Endodermal cell (in vitro differentiated cells): Measurements from ENCODE around the gene PHF24. TPM values are rescaled to one million over a fixed set of nuclear protein-coding genes. Genes with fewer than 3 reads are reported as not detected.

Experiments used
- DNase-seq: peaks from one replicate; pipeline ENCODE4 v3.0.0-alpha.2; 2017
- H3K27ac ChIP-seq: 2 replicates; pipeline ENCODE4 v1.5.1; 2013; ENCODE audit warnings: mild to moderate bottlenecking, low read depth, low read length, moderate library complexity
- H3K27me3 ChIP-seq: 2 replicates; pipeline ENCODE4 v1.6.1; 2013; ENCODE audit warnings: mild to moderate bottlenecking, low read length, moderate library complexity; ENCODE audit not compliant: insufficient read depth, control insufficient read depth, poor library complexity, severe bottlenecking
- H3K36me3 ChIP-seq: 2 replicates; pipeline ENCODE4 v1.7.0; 2013; ENCODE audit warnings: mild to moderate bottlenecking, low read length, moderate library complexity; ENCODE audit not compliant: control insufficient read depth, insufficient read depth
- H3K4me1 ChIP-seq: one replicate; pipeline ENCODE4 v1.7.0; 2013; ENCODE audit warnings: low read length; ENCODE audit not compliant: control insufficient read depth, insufficient read depth
- H3K4me3 ChIP-seq: 2 replicates; pipeline ENCODE4 v1.5.1; 2013; ENCODE audit warnings: mild to moderate bottlenecking, low read length, moderate library complexity
- H3K9ac ChIP-seq: 2 replicates; pipeline ENCODE4 v1.6.1; 2013; ENCODE audit warnings: mild to moderate bottlenecking, low read length, moderate library complexity; ENCODE audit not compliant: poor library complexity, severe bottlenecking; ENCODE audit errors: extremely low read depth
- H3K9me3 ChIP-seq: 2 replicates; pipeline ENCODE4 v1.6.1; 2013; ENCODE audit warnings: mild to moderate bottlenecking, low read length, moderate library complexity; ENCODE audit not compliant: control insufficient read depth
- H3K27ac Mint-ChIP-seq: 2 replicates; pipeline ENCODE4 v1.8.0; 2020; ENCODE audit warnings: mixed read lengths
- H3K27me3 Mint-ChIP-seq: 2 replicates; pipeline ENCODE4 v1.8.0; 2021; ENCODE audit warnings: mild to moderate bottlenecking, mixed read lengths; ENCODE audit not compliant: insufficient read depth
- H3K36me3 Mint-ChIP-seq: 2 replicates; pipeline ENCODE4 v1.8.0; 2020; ENCODE audit warnings: low read depth, mixed read lengths
- H3K4me1 Mint-ChIP-seq: 2 replicates; pipeline ENCODE4 v1.8.0; 2020; ENCODE audit warnings: mixed read lengths
- H3K4me3 Mint-ChIP-seq: 2 replicates; pipeline ENCODE4 v1.8.0; 2020; ENCODE audit warnings: mild to moderate bottlenecking, moderate library complexity, mixed read lengths
- H3K9me3 Mint-ChIP-seq: 2 replicates; pipeline ENCODE4 v1.8.0; 2020; ENCODE audit warnings: mild to moderate bottlenecking, mixed read lengths
- CTCF ChIP-seq: fragments of 200-600 bp; sonication (generic); conservative IDR thresholded peaks from 2 replicates; pipeline ENCODE4 v1.5.0; 2021; ENCODE audit warnings: antibody characterized with exemption, mild to moderate bottlenecking
- WGBS, 2 experiments: methylation state at CpG; one replicate each; pipeline versions ENCODE4 v1.1.5 to v1.1.7; 2013; ENCODE audit warnings: missing lambda C conversion rate in 2 of 2, mixed read lengths in 1 of 2; ENCODE audit not compliant: insufficient coverage in 1 of 2, insufficient read length in 1 of 2; 5-methylcytosine and 5-hydroxymethylcytosine counted together
- total RNA-seq, 2 donors: library from RNA; stranded (reverse); fragmentation: NEBNext Ultra II Directional in 1 of 2; extraction: Animal tissue kit (Norgen Biotek cat#: 25700) in 1 of 2; gene quantifications; 2 replicates in 1 of 2; 3 replicates in 1 of 2; pipeline ENCODE4 v1.2.1, GENCODE V29; 2021

The PHF24 gene
- total RNA-seq, 2 donors from 2014 or later: 1.9 to 2.7 TPM

- no peak for TF ChIP-seq CTCF
- Histone ChIP-seq H3K36me3 (no peaks in the 10 kb centered on the region), H3K9ac (no peak overlapping the region), H3K4me1 (peaks cover 11% of the 10 kb centered on the region), H3K27ac (no peak overlapping the region), H3K27me3 (peaks cover 26% of the 10 kb centered on the region), H3K9me3 (no peaks in the 10 kb centered on the region), H3K4me3 (no peak overlapping the region)
- no peak for DNase-seq
- Mint-ChIP-seq H3K27ac (no peak overlapping the region), H3K4me1 (peaks cover 26% of the 10 kb centered on the region), H3K36me3 (no peaks in the 10 kb centered on the region), H3K27me3 (peaks cover 36% of the 10 kb centered on the region), H3K9me3 (no peaks in the 10 kb centered on the region), H3K4me3 (no peak overlapping the region)
- 54 to 68% methylated on average over 5 of the region's 5 CpGs for WGBS, 2 experiments
These were observed 3.7 kb downstream of the PHF24 start for GRCh38 chr9:34961574-34962490.

GRCh38 chr9:34962546-34962945, 4.5 kb downstream of the PHF24 start:
- Mint-ChIP-seq H3K27ac (no peak overlapping the region), H3K9me3 (no peaks in the 10 kb centered on the region), H3K4me3 (no peak overlapping the region), H3K27me3 (peaks cover 35% of the 10 kb centered on the region), H3K4me1 (peaks cover 23% of the 10 kb centered on the region), H3K36me3 (no peaks in the 10 kb centered on the region)
- Histone ChIP-seq H3K4me3 (no peak overlapping the region), H3K9me3 (no peaks in the 10 kb centered on the region), H3K9ac (no peak overlapping the region), H3K4me1 (peaks cover 11% of the 10 kb centered on the region), H3K36me3 (no peaks in the 10 kb centered on the region), H3K27ac (no peak overlapping the region), H3K27me3 (peaks cover 19% of the 10 kb centered on the region)
- no peak for TF ChIP-seq CTCF
- WGBS, 2 experiments: 85 to 96% methylated on average over 3 of the region's 3 CpGs
- no peak for DNase-seq

GRCh38 chr9:34963552-34963951, 5.5 kb downstream of the PHF24 start:
- no peak for TF ChIP-seq CTCF
- H3K4me3 ChIP-seq: no peak overlapping the region
- no peak overlapping the region for H3K27ac ChIP-seq
- H3K36me3 ChIP-seq: no peaks in the 10 kb centered on the region
- H3K4me1 ChIP-seq: peaks cover 11% of the 10 kb centered on the region
- peaks cover 34% of the 10 kb centered on the region for H3K27me3 Mint-ChIP-seq
- no peaks in the 10 kb centered on the region for H3K9me3 ChIP-seq
- peaks cover 23% of the 10 kb centered on the region for H3K4me1 Mint-ChIP-seq
- H3K36me3 Mint-ChIP-seq: no peaks in the 10 kb centered on the region
- H3K27me3 ChIP-seq: peaks cover 16% of the 10 kb centered on the region
- no peak for DNase-seq
- WGBS, 2 experiments: 83 to 87% methylated on average over 1 to 2 of the region's 2 CpGs
- no peaks in the 10 kb centered on the region for H3K9me3 Mint-ChIP-seq
- no peak overlapping the region for H3K4me3 Mint-ChIP-seq
- no peak overlapping the region for H3K9ac ChIP-seq
- H3K27ac Mint-ChIP-seq: no peak overlapping the region
